Hematopoietic multipotent progenitor cell treated with erythropoietin and hydrocortisone succinate and interleukin-3 and kit ligand, for 4 days (in vitro differentiated cells): ENCODE data around the gene SLC38A7.

ENCODE experiments used
- DNase-seq: peaks from one replicate; pipeline ENCODE4 v3.0.0-alpha.2; 2015

Gene SLC38A7

DNA sequence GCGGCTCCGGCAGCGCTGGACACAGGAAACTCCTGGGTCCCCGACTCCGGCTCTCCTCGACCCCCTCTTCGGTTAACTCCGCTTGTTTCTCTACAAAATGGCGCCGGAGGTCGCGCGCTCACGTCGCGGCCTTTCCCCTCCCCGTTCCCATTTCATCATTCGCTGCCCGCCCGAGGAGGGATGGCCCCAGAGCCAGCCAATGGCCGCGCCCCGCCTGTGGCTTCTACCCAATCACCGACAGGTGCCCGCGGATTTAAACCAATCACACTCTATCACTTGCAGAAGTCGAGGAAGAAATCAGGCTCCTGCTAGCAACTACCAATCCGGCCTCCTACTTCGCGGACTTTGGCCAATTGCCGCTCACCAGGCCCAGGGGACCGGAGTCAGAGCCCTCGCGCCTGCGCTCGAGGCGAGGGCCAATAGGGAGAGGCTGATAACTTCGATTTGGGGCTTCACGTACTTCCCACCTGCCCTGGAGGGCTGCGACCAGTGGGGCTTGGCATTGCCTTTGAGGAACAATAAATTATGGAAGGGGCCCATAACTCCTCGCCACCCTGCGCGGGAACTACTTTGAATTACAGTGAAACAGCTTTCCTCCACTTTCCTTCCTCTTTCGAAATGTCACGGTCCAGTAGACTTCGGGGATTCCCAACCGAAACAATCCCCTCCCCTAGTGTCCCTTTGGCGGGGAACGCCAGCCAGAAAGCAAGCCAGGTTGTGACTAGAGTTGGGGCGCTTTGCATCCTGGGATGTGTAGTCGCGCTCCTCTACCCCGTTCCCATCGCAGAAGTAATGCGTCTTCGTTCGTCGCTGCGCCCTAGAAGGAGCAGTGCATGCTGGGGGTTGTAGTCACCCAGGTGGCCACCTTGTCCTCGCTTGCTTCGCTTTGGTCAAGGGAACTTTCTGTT lies 54.6 kb downstream of the SLC38A7 start, which contains the start of gene CNOT1:
Gene CNOT1, minus strand, starts transcription at position 94 of the 908 bp plus-strand sequence. CDS start 30,489 bp downstream, outside the sequence.
- DNase-seq: peak; percentile 99

GRCh38 chr16:58628845-58629732 lies 55.5 kb downstream of the SLC38A7 start:
- peak; percentile 75 for DNase-seq

GRCh38 chr16:58624209-58624608 lies 60.4 kb downstream of the SLC38A7 start:
- DNase-seq: no peak

- no peak for DNase-seq
Observed at GRCh38 chr16:58620396-58620795, 64.2 kb downstream of the SLC38A7 start.

DNA sequence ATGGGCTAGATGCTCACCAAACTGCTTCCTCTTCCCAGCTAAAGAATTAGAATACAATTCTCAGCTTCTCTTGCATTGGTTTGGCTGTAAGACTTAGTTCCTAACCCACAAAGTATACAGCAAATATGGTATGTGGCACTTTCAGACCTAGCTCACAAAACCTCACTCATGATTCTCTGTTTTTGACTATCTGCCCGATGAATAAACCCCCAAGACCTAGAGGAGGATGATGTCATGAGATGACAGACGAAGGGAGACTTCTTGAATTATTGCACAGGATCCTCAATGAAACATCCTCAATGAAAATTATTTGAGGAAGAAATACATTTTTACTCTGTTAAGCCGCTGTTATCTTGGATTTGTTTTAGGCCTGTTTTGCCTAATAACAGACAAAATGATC lies 69.3 kb downstream of the SLC38A7 start:
- DNase-seq: no peak
